Midbrain (tissue), 1 donor: ENCODE measurements around the gene TEX29.

Experiments used
- DNase-seq: peaks from one replicate; lab custom pipeline; 2025; lab: John Stamatoyannopoulos, UW

Gene TEX29

DNA sequence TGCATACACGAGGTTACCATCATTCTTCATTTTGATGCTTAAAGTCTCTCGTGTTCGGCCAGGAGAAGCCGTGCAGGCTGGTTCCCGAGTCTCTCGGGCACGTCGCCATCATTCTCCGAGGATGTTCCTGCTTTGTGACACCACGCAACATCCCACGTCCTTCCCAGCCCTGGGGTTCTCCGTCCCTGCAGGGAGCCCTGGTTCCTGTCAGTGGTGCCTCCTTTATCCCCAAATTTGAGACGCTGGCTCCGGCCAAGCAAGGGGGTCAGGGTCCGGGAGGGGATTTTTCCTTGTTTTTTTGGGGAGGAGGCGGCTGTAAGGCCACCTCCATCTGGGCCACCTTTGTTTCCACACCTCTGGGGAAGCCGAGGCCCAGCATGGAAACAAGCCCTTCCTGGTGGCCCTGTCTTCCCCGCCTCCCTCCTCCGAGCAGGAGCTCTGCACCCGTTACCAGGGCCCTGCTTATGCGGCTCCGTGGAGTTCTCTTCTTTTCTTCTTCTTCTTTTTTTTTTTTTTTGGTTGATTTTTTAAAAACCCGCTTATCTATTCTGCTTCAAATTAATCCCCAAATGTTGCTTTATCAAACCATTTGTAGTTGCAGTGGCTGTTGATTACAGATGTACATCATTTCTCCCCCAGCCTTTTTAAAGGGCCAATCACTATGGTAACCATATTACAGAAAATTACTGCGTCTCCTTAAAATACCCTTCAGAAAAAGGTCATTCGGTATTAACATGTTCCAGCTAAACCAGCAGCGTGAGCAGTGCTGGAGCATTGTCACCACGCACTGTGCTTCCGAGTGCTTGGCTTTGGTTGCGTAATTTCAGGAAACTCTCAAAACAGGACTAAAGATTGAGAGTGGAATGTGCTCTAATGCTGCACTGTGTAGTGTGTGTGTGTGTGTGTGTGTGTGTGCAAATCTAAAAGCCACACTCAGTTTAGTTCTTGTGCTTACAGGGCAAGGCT, 50.4 kb downstream of the TEX29 start:
- DNase-seq = no peak

DNA sequence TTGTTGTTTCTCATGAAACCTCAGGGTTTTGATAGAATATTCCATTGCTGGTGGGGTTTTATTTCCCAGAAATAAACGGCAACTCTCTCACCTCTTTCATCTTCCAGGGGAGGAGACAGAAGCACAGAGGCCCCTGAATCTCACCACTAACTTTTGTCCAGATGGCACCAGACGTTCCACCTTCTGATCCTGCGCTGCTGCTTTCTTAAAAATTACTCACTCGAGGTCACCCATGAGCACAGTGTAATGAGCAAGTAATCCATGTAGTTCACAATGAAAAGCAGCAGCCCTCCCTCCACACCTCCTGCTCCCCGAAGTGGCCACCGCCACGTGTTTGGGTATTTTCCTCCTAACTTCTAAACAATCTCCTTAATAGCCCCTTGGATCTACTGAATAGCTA, 51.3 kb downstream of the TEX29 start:
- DNase-seq = no peak

DNA sequence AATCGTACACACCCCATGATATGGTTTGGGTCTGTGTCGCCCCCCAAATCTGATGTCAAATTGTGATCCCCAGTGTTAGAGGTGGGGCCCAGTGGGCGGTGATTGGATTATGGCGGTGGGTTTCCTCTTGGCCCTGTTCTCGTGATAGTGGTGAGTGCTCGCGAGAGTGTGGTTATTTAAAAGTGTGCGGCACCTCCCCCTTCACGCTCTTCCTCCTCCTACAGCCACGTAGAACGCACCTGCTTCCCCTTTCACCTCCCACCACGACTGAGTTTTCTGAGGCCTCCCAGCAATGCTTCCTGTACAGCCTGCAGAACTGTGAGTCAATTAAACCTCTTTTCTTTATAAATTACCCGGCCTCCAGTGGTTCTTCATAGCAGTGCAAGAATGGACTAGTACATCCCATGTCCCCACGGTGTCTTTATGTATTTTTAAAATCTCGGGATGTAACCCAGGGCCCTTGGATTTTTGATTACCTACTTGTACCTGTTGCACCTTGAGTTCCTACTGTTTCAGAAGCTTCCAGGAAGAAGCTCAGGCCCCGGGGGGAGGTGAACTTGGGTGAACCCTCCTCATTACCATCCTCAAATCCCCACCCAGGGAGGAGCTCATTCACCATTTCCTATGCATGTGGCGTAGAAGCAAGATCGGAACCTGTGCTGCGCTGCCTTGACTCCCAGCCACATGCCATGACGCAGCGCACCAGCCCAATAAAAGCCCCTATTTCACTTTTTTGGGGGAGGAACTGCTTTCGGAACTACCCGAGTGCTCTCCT, 52.4 kb downstream of the TEX29 start:
- DNase-seq = no peak

DNA sequence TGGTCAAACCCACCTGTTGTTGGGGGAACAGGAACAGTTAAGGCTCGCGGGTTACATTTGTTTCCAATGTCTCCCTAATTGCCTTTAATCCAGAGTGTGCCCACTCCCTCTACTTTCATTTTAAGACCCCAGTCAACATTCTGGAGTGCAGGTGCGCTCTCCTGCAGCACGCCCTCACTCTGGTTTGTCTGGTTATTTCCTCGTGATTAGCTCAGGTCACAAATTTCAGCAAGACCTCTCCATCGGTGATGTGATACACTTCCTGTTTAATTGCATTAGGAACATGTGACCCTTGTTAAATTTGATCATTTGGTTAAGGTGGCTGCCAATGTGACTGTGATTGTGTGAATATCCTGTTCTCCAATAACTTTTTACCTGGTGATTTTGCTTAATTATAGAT, 53.0 kb downstream of the TEX29 start:
- no peak for DNase-seq

DNA sequence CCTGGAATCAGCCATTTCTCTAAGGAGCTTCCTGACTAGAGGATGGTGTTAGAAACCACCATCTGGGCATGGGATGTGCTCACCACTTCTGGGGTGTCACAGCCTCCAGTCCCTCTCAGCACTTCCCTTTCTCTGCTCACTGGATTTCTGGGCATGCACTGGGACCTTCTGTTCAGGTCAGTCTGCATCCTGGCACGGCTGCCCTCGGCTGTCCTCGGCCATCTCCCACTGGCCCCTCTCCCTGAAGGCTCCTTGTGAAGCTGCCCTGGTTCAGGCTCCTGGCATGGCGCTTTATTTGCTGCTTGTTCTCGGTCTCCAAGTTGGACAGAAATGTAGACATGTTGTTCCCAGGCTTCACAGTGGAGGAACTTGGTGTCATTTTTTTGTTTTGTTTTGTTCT, 60.0 kb downstream of the TEX29 start:
- no peak for DNase-seq

DNA sequence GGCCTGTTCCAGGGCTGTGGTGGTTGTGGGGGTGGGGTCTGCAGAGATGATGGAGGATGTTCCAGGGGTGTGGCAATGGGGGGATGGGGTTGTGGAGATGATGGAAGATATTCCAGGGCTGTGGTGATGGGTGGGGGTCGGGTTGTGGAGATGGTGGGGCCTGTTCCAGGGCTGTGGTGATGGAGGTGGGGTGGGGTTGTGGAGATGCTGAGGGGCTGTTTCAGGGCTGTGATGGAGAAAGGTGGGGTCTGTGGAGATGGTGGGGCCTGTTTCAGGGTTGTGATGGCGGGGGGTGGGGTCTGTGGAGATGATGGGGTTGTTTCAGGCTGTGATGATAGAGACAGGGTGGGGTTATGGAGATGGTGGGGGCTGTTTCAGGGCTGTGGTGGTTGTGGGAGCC, 62.0 kb downstream of the TEX29 start:
- DNase-seq = no peak

DNA sequence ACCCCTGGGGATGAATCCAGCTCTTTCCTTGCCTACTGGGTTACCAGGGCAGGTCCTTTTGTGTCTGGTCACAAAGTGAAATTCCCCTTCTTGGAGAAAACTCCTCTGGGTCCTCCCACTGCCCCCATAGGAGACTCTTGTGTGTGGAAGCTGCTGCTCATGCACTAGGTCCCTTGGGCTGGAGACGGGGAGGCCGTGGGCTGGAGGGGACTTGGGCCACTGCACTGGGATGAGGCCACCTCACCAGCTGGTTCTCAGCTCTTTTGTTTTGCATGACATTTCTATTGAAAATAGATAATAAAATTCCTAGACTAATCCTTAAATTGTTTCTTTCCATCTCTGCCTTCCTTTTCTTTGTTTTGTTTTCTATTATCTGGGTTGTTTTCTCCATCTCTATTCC, 62.4 kb downstream of the TEX29 start:
- DNase-seq = no peak

DNA sequence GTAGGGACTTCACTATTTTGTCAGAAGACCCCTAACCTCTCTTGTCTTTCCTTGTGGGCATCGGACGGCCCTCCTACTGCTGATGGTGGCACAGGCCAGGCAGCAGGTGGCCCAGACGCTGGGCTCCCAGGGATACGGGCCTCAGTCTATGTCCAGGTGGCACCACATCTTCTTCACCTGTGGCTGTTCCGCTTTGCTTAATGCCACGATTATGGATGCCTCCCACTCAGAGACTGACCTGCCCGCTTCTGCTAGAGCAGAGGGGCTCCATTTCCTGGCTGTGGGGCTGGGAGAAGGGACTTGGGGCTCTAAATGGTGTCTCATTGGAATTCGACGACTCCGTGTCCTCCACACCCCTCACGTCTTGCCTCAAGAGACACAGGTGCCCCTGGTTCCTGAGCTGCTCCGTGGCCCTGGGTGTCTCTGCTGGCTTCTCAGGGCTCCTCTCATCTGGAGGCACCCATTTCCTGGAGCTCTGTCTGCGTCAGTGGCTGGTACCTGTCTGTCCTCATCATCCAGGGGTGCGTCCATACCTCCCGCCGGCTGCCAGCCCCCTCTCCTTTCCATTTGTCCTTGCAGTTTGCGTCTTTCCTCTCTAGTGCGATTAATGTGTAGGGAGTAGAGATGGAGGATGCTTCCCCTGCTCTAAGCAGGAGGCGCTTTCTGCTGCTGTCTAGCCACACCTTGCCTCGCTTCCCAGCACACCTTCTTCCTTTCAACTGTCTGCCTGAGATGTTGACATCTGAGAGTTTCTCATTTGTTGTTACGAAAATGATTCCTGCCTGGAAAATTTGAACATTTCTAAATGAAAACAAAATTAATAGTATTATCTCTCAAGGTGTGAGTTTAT, 63.4 kb downstream of the TEX29 start:
- DNase-seq = no peak

DNA sequence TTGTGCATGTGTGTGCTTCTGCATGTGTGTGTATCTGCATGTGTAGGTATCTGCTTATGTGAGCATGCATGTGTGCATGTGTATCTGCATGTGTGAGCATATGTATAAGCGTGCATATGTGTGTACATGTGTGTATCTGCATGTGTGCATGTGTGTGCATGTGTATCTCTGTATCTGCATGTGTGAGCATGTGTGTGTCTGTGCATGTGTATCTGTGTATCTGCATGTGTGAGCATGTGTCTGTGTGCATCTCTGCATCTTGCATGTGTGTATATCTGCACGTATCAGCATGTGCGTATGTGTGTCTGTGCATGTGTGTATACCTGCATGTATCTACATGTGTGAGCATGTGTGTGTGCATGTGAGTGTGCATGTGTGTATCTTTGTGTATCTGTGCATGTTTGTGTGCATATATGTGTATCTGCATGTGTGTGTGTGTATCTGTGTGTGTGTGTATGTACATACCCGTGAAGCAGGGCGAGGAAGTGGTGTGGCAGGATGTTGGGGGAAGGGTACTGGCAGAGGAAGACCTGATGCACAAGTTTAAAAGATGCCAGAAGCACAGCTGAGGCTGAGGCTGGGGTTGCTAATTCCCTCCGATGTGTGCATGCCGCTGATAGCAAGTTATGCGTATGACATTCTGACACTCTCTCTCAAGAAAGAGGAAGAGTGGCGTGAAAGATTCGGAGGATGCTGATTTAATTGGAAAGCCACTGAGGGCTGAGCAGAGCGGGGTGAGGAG, 64.2 kb downstream of the TEX29 start:
- no peak for DNase-seq

DNA sequence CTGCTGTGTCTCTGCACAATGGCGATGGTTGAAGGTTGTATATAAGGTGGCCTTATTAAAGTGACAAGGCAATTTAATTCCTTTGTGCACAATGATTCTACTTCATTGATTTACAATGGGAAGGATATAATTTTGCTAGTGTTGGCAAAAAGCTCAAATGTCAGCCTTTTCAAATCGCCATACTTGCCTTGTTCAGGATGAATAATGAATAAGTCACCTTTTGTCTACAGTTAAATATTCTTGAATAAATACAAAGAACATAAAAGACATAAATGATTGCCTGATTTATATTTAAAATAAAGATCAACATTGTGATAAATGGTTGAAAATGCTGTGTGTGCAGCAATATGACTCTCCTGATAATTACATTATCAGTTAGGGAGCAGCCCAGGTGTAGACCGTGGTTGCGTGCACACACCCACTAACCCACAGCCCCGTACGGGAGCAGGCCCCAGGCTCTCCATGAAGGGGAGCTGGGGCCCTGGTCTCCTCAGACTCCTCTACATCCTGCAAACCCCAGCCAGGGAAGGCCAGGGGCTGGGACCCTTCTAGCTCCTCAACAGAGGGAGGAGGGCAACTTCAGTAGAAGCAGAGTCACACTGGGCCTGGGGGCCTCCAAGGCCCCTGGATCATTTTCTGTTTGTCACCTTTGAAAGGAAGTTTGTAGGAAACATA, 64.9 kb downstream of the TEX29 start:
- DNase-seq = no peak

DNA sequence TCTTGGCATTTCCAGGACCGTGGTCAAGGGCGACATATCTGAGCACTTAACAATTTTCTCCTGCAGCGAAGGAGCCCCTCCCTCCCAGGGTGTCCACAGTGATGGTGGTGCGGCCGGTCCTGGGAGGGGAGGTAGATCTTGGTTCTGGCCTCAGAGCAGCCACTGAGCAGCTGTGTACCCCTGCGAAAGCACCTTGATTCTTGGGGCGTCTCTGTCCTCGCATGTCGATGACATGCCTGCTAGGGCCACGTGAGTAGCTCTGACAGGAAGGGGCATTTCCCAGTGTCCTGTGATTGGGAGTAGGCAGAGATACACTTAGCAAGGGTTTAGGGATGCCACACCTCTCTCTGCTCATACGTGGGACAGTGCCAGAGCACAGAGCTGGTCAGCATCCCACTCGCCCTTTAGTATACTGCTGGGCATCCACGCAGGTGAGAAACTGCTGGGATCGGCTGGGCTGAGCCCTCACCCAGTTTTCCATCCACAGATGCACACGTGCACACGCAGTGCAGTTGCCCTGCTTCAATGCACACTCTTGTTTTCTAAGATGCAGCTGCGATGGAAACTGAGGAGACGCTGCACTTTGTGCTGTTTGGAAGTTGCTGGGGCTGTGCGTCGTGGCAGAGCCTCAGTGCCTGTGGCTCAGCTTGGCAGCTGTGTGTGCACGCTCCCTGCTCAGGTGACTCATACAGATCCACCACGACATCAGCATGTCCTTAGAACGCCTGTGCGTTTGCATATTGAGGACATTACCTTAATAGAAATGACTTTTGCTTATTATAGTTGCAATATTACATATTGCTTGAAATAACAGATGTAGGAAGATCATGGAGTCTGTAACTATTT, 66.8 kb downstream of the TEX29 start:
- no peak for DNase-seq

DNA sequence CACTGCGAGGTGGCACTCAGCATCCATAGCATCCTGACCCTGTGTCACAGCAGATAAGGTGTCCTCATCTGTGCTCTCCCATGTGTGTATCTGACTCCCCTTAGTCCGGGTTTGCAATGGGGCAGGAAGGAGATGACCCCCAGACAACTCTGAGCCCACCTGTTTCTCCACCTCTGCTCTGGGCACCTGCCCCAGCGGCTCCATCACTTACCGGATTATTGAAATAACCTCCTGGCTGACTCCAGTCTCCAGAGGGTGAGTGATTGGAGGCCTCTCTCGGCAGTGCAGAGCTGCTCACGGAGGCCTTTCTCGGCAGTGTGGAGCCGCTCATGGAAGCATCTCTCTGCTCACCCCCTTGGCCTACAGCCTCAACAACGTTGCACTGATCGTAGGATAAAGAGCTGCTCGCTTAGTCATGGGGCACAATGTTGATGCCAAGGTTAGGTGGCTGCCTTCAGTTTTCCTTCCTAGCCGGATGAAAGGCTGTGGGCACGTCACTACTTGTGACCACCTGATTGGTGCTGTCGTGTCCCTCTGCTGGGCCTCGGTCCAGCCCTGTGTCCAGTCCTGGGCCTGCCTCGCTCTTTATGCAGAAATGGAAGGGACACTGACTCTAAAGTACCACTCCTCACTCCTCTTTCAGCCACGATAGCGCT, 67.6 kb downstream of the TEX29 start:
- DNase-seq = no peak

DNA sequence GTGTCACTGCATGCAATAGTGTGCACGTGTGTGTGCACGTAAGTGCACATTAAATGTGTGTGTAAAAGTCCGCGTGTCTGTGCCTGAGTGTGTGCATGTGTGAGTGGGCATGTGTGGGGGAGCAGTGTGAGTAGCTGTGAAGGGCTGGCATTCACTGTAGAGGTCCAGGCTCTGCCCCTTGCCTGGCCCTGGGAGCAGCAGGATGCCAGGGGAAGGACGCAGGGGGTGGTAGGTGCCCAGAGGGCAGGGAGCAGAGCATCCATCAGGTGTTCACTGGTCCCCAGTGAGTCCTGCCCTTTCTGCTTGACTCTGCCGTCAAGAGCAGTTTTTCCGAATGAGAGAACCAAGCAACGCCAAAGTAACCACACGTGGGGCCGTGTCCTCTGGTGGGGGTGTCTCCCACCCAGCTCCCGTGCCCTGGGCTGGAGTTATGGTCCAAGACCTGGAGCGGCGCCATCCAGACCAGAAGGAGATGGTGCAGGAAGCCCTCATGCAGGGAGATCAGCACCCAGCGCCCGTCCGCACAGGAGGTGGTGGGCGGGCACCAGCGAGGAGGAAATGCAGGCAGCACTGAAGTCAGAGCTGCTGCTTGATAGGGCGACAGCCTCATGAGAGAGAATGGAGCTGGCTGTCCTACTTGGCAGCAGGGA, 68.5 kb downstream of the TEX29 start:
- DNase-seq = no peak

DNA sequence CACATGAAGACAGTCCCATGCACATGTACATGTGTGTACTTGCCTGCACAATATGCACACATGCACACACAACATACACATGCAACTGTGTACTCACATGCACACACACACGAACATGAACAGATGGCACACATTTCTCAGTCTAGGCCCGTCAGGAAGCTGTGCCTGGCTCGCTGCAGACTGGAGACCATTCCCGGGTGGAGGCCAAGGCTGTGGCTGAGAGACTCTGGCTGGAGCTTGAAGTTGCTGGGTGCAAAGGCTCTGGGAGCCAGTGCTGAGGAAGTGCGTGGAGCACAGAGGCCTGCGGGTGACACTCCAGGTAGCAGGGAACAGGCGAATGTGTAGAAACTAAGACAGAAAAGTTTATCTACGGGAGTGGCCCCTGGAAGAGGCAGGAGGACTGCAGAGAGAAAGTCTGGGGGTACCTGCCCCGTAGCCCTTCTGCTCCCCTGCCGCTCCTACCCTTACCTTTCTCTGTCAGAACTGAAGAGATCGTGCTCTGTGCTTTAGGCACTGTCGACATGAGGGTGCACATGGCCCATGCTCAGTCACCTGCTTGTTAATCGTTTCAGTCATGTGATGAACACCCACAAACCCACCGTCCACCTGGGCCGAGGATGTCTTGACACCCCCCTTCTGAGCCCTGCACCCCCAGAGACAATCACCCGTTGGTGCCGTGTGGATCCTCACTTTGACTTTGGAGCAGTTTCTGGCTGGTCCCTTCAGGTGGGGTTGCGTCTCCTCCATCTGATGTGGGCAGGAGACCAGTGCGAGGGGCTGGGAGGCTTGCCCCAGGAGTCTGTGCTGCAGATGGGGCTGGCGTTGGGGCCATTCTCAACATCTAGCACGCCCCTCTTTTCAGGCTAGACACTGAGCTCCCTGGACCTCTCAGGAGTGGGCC, 69.4 kb downstream of the TEX29 start:
- DNase-seq = no peak

DNA sequence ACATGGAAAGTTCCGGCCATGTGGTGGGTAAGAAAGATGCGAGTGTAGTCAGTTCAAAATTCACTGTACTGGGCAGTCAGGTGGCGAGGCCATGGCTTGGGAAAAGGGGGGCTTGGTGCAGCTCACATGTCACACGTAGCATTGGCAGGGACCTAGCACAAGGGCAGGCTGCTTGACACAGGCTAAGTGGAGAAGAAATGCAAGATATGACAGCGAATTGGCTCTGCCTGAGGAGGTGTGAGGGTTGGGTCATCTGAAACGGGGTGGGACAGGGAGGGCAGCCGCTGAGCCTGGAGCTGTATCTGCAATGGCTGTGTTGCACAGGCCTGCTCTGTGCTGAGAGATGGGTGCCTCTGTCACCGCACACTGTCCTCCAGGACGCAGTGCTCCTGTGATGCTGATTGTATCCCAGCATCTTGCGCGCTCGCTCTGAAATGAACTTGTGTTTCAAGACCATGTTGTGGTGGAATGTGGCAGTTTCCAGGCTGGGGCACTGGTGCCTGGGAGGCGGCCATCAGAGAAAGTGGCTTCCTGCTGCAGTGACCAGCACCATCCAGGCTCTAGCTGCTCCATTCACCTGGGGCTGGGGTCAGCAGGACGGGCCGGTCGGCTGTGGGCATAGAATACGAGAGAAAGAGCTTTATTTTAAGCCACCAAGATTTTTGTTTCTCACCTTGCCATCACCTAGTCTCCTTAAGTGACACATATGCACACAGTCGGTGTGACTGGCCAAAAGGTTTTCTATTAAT, 70.3 kb downstream of the TEX29 start:
- no peak for DNase-seq

DNA sequence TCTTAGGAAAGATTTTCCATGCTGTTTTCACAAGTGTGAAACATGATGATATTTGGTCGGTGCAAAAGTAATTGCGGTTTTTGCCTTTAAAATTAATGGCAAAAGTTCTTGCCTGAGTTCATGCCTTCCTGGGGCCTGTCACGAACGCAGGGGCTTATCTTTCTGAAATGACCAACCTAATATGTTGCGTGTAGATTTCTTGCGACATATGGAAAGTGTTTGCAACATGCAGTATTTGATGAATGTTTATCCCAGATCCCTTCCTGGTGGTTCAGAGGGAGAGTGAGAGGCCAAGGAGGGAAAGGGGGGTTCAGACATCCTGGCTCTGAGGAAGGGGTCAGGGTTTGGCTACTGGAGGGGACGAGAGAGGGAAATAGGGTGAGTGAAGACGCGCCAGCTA, 72.0 kb downstream of the TEX29 start:
- DNase-seq = no peak

DNA sequence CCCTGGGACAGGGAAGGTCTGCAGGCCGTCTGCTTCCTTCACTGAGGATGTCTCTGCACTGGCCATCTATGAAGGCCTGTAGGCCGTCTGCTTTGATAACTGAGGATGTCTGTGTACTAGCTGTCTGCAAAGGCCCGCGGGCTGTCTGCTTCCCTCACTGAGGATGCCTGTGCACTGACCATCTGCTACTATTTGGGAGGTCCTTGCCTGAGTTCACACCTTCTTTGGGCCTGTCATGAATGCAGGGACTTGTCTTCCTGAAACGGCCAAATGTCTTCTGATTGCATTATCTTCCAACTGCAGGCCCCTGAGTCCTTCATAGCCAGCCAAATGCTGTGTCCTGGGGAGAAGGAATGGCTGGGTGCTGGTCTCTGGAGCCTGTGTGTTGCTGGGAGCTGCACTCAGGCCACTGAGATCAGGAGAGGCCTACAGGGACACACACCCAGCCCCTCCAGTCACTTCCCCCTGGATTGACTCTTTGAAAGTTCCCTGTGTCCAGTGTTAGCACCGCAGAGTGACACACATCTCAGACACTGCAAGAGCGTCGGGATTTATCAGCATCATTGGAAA, 72.9 kb downstream of the TEX29 start:
- DNase-seq = no peak
